H1 (cell line): ENCODE results near the gene AGGF1. TPM values are rescaled to one million over a fixed set of nuclear protein-coding genes. Genes with fewer than 3 reads are reported as not detected.

ENCODE experiments used
- CTCF ChIA-PET: fragments of 300-600 bp; sonication (Branson Sonifier 250); formaldehyde crosslinking; loops from one replicate; lab custom pipeline; 2021; ENCODE audit not compliant: partially characterized antibody; lab: Charles Lee
- POLR2A ChIA-PET: fragments of 300-600 bp; sonication (Branson Sonifier 250); formaldehyde crosslinking; loops from one replicate; lab custom pipeline; 2021; ENCODE audit warnings: inconsistent platforms; ENCODE audit not compliant: partially characterized antibody; lab: Charles Lee
- DNase-seq, 2 experiments: peaks; one replicate each; pipeline versions ENCODE4 v3.0.0 to v3.0.0-alpha.2; 2010 to 2022; ENCODE audit warnings: low spot score in 2 of 2, low read depth in 1 of 2, mixed read lengths in 1 of 2
- FAIRE-seq: peaks from 2 replicates; lab custom pipeline; 2011; peaks lifted over from hg19 to GRCh38; lab: Jason Lieb, UNC
- H2AFZ ChIP-seq: 2 replicates; pipeline ENCODE4 v1.8.1; 2012; ENCODE audit warnings: low read length, inconsistent platforms
- H2AK5ac ChIP-seq: 2 replicates; pipeline ENCODE4 v1.6.1; 2013; ENCODE audit warnings: low read depth, low read length
- H2BK120ac ChIP-seq: replicated peaks from 2 replicates; pipeline ENCODE3; 2013; ENCODE audit warnings: low read depth, low read length, inconsistent platforms
- H2BK12ac ChIP-seq: 2 replicates; pipeline ENCODE4 v1.6.1; 2013; ENCODE audit warnings: low read depth, low read length
- H2BK15ac ChIP-seq: 2 replicates; pipeline ENCODE4 v1.6.1; 2013; ENCODE audit warnings: low read length
- H2BK20ac ChIP-seq: 2 replicates; pipeline ENCODE4 v1.6.1; 2013; ENCODE audit warnings: low read length
- H2BK5ac ChIP-seq: 2 replicates; pipeline ENCODE4 v1.6.1; 2013; ENCODE audit warnings: low read depth, low read length
- H3K14ac ChIP-seq: 2 replicates; pipeline ENCODE4 v1.6.1; 2013; ENCODE audit warnings: inconsistent platforms; ENCODE audit not compliant: insufficient read length
- H3K18ac ChIP-seq: 2 replicates; pipeline ENCODE4 v1.6.1; 2013; ENCODE audit warnings: low read length; ENCODE audit errors: extremely low read depth
- H3K23ac ChIP-seq: 2 replicates; pipeline ENCODE4 v1.6.1; 2013; ENCODE audit warnings: inconsistent platforms; ENCODE audit not compliant: insufficient read length
- H3K23me2 ChIP-seq: 2 replicates; pipeline ENCODE4 v1.6.1; 2013; ENCODE audit warnings: low read depth, low read length
- H3K27ac ChIP-seq: 2 replicates; pipeline ENCODE4 v1.6.1; 2011; ENCODE audit warnings: low read depth, low read length, inconsistent platforms
- H3K27me3 ChIP-seq, 4 experiments: replicated peaks in 1 of 4; 1 replicate in 1 of 4; 2 replicates in 3 of 4; pipeline versions ENCODE4 v1.6.1 to v1.8.1; 2011 to 2013; ENCODE audit warnings: low read length in 3 of 4, mild to moderate bottlenecking in 3 of 4, inconsistent platforms in 2 of 4, mixed read lengths in 2 of 4, moderate library complexity in 1 of 4; ENCODE audit not compliant: control insufficient read depth in 3 of 4, insufficient read depth in 3 of 4; ENCODE audit errors: extremely low read depth in 1 of 4
- H3K36me3 ChIP-seq, 4 experiments: 2 replicates each; pipeline versions ENCODE4 v1.6.1 to v1.8.1; 2011 to 2013; ENCODE audit warnings: mild to moderate bottlenecking in 4 of 4, low read length in 3 of 4, moderate library complexity in 2 of 4, control low read depth in 1 of 4, inconsistent platforms in 1 of 4; ENCODE audit not compliant: insufficient read depth in 4 of 4, control insufficient read depth in 2 of 4
- H3K4ac ChIP-seq: replicated peaks from 2 replicates; pipeline ENCODE3; 2013; ENCODE audit warnings: low read length, low read depth, mixed read lengths, inconsistent platforms; ENCODE audit not compliant: insufficient read length
- H3K4me1 ChIP-seq, 4 experiments: replicated peaks in 1 of 4; 1 replicate in 1 of 4; 2 replicates in 3 of 4; pipeline versions ENCODE4 v1.6.1 to v1.8.1; 2011 to 2013; ENCODE audit warnings: low read length in 3 of 4, inconsistent platforms in 2 of 4, mixed read lengths in 1 of 4; ENCODE audit not compliant: insufficient read depth in 4 of 4, control insufficient read depth in 3 of 4
- H3K4me2 ChIP-seq, 2 experiments: 2 replicates each; pipeline versions ENCODE4 v1.6.1 to v1.8.1; 2011 to 2013; ENCODE audit warnings: low read depth in 2 of 2, low read length in 2 of 2, control low read depth in 1 of 2, inconsistent platforms in 1 of 2, mild to moderate bottlenecking in 1 of 2; ENCODE audit not compliant: insufficient read depth in 1 of 2
- H3K4me3 ChIP-seq, 4 experiments: fragments of 200-600, 300-600 bp in 1 of 4; sonication (generic), shearing (Covaris generic), sonication (Bioruptor Twin) in 1 of 4; 2 replicates each; pipeline versions ENCODE4 v1.5.1 to v1.8.1; 2011 to 2016; ENCODE audit warnings: low read length in 4 of 4, low read depth in 3 of 4, control low read depth in 2 of 4, inconsistent platforms in 2 of 4, mild to moderate bottlenecking in 2 of 4, mixed read lengths in 1 of 4, moderate library complexity in 1 of 4; ENCODE audit not compliant: insufficient read depth in 2 of 4; ENCODE audit errors: extremely low read depth in 1 of 4
- H3K56ac ChIP-seq: replicated peaks from 2 replicates; pipeline ENCODE3; 2013; ENCODE audit warnings: low read depth, mild to moderate bottlenecking, mixed read lengths, low read length, inconsistent platforms; ENCODE audit not compliant: insufficient read length
- H3K79me1 ChIP-seq: 2 replicates; pipeline ENCODE4 v1.6.1; 2013; ENCODE audit warnings: low read depth, low read length, control low read depth
- H3K79me2 ChIP-seq, 2 experiments: 2 replicates each; pipeline versions ENCODE4 v1.6.1 to v1.8.1; 2012 to 2013; ENCODE audit warnings: low read length in 2 of 2, mild to moderate bottlenecking in 2 of 2, inconsistent platforms in 1 of 2; ENCODE audit not compliant: insufficient read depth in 2 of 2, control insufficient read depth in 1 of 2
- H3K9ac ChIP-seq, 4 experiments: replicated peaks in 1 of 4; 1 replicate in 1 of 4; 2 replicates in 3 of 4; pipeline versions ENCODE4 v1.6.1 to v1.8.1; 2011 to 2013; ENCODE audit warnings: low read depth in 3 of 4, low read length in 3 of 4, control low read depth in 2 of 4, mild to moderate bottlenecking in 2 of 4, moderate library complexity in 2 of 4, inconsistent platforms in 1 of 4; ENCODE audit errors: extremely low read depth in 1 of 4
- H3K9me3 ChIP-seq, 2 experiments: 2 replicates each; pipeline versions ENCODE4 v1.6.1 to v1.8.1; 2012 to 2013; ENCODE audit warnings: mild to moderate bottlenecking in 2 of 2, moderate library complexity in 2 of 2, control low read depth in 1 of 2, inconsistent platforms in 1 of 2, low read depth in 1 of 2, low read length in 1 of 2, mixed read lengths in 1 of 2; ENCODE audit not compliant: insufficient read depth in 2 of 2
- H4K20me1 ChIP-seq, 2 experiments: replicated peaks in 1 of 2; 2 replicates each; pipeline versions ENCODE3 to v1.8.1; 2011 to 2013; ENCODE audit warnings: inconsistent platforms in 2 of 2, low read length in 2 of 2, mild to moderate bottlenecking in 1 of 2; ENCODE audit not compliant: insufficient read depth in 2 of 2, control insufficient read depth in 1 of 2
- H4K5ac ChIP-seq: 2 replicates; pipeline ENCODE4 v1.6.1; 2013; ENCODE audit warnings: low read length, low read depth, mixed read lengths, inconsistent platforms; ENCODE audit not compliant: insufficient read length
- H4K8ac ChIP-seq: 2 replicates; pipeline ENCODE4 v1.8.0; 2013; ENCODE audit warnings: mild to moderate bottlenecking, moderate library complexity, low read length, inconsistent platforms; ENCODE audit not compliant: insufficient read depth; ENCODE audit errors: extremely low read depth
- H4K91ac ChIP-seq: replicated peaks from 2 replicates; pipeline ENCODE3; 2013; ENCODE audit warnings: low read length, mixed read lengths, inconsistent platforms; ENCODE audit not compliant: insufficient read length
- BRCA1 ChIP-seq: IDR thresholded peaks from 2 replicates; pipeline ENCODE4 v1.6.1; 2012; ENCODE audit warnings: low read depth, low read length, improper control_type of control experiment
- CBX5 ChIP-seq: fragments of 300-800, 300-1000 bp; sonication (generic); IDR thresholded peaks from 2 replicates; pipeline ENCODE4 v1.7.1; 2016; ENCODE audit warnings: antibody characterized with exemption, low read length, low read depth
- CHD2 ChIP-seq: IDR thresholded peaks from 2 replicates; pipeline ENCODE4 v1.6.1; 2012; ENCODE audit warnings: low read length, improper control_type of control experiment
- MAX ChIP-seq: IDR thresholded peaks from 2 replicates; pipeline ENCODE4 v1.6.1; 2012; ENCODE audit warnings: inconsistent platforms
- SP1 ChIP-seq: IDR thresholded peaks from 2 replicates; pipeline ENCODE4 v1.6.1; 2011; ENCODE audit warnings: low read depth, low read length
- SRF ChIP-seq: IDR thresholded peaks from 2 replicates; pipeline ENCODE4 v1.6.1; 2011; ENCODE audit warnings: mild to moderate bottlenecking, low read depth, low read length, moderate library complexity
- TAF7 ChIP-seq: optimal IDR thresholded peaks from 2 replicates; pipeline ENCODE3; 2011; ENCODE audit warnings: low read depth, mild to moderate bottlenecking, inconsistent platforms, low read length, moderate library complexity, borderline replicate concordance
- WGBS, 2 experiments: shearing (Covaris generic) in 1 of 2; methylation state at CpG; one replicate each; pipeline versions ENCODE4 v1.1.6 to v1.1.7; 2013 to 2015; ENCODE audit warnings: low lambda C conversion rate in 2 of 2, mixed read lengths in 2 of 2, inconsistent platforms in 1 of 2, low coverage in 1 of 2, missing lambda C conversion rate in 1 of 2; ENCODE audit not compliant: insufficient replicate concordance in 2 of 2, insufficient coverage in 1 of 2, insufficient read length in 1 of 2; ENCODE audit errors: extremely low coverage in 1 of 2, missing lambda C conversion rate in 1 of 2; 5-methylcytosine and 5-hydroxymethylcytosine counted together
- polyA plus RNA-seq, 7 experiments: library from polyadenylated mRNA; depleted of rRNA in 3 of 7; stranded (reverse) in 5 of 7; unstranded in 2 of 7; fragments of >200 nt in 5 of 7; fragments of 200-250 nt in 2 of 7; gene quantifications; 1 replicate in 5 of 7; 2 replicates in 1 of 7; 4 replicates in 1 of 7; pipeline versions ENCODE4 v1.2.1 to v1.2.3, GENCODE V29; 2011 to 2013; ENCODE audit warnings: missing spikeins in 2 of 7, mixed read lengths in 2 of 7
- total RNA-seq: library from RNA; stranded (reverse); fragmentation: NEBNext Ultra II Directional; extraction: Animal tissue kit (Norgen Biotek cat#: 25700); gene quantifications from 2 replicates; pipeline ENCODE4 v1.2.1, GENCODE V29; 2021
- TF ChIP-seq, protein P1 (sequence below): IDR thresholded peaks from 2 replicates; pipeline ENCODE4 v1.6.1; 2012; ENCODE audit warnings: inconsistent platforms

Gene AGGF1
- total and polyA plus RNA-seq, 2 of the 8 experiments (the other 6 are each of a cell fraction or from before 2014, with no cell fraction given): 7.3 to 19.0 TPM

DNA sequence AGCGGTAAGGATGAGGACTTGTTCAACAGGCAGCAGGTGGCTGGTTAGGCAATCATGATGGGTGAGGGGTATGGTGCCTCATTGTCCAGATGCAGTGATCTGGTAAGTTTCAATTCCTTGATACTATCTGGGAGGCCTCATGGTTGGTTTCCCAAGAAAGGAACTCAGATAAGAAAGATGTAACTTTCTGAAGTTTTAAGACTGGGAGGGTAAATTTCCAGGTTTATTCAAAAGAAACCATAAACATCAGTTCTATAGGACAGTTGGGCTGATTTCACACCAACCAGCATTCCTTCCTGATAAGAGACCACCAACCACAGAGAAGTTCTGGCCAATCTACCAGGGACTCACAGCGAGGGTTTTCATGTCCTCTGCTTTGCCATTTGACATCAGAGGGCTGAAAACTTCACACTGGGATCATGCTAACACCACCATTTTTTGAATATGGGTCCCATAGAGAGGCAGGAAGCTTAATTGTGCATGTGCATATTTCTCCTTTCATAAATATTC lies 773 bp upstream of the AGGF1 start:
- peak overlapping the region in 1 of 4 experiments; percentile 76; a peak in 1 of 8 replicates for H3K4me3 ChIP-seq
- no peak overlapping the region for H2BK12ac ChIP-seq
- CTCF ChIA-PET: interaction anchor here (1.2 to 1.9 kb wide), 3 partner anchors 48 to 115 kb away, joined by 3 to 5 read pairs (median 4); no protein-coding TSS in a partner anchor
- no peak overlapping the region for H4K8ac ChIP-seq
- WGBS, 2 experiments: 94% methylated on average over 2 of the region's 2 CpGs; no CpG with 5 or more reads in 1 of the 2 experiments
- peaks cover 5% of the 10 kb centered on the region; the same call in 1 of the 2 replicates for H3K23me2 ChIP-seq
- H3K18ac ChIP-seq: no peak overlapping the region
- H3K36me3 ChIP-seq: peaks cover 0 to 3% (median 1%) of the 10 kb centered on the region in 4 experiments; a peak in 2 of 8 replicates
- H3K9ac ChIP-seq: no peak overlapping the region
- peaks cover 0 to 7% (median 3%) of the 10 kb centered on the region in 4 experiments; a peak in 4 of 7 replicates for H3K27me3 ChIP-seq
- no peak overlapping the region for H2AK5ac ChIP-seq
- TF ChIP-seq SRF (no peak), CHD2 (no peak), TAF7 (no peak), CBX5 (no peak), SP1 (no peak), BRCA1 (no peak), MAX (no peak)
- TF ChIP-seq, protein P1, sequence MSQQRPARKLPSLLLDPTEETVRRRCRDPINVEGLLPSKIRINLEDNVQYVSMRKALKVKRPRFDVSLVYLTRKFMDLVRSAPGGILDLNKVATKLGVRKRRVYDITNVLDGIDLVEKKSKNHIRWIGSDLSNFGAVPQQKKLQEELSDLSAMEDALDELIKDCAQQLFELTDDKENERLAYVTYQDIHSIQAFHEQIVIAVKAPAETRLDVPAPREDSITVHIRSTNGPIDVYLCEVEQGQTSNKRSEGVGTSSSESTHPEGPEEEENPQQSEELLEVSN: no peak
- POLR2A ChIA-PET: interaction anchor here (1.5 to 1.9 kb wide), 5 partner anchors 11 to 225 kb away, joined by 3 to 17 read pairs (median 4); partner anchors contain the start of gene ZBED3
- no peak overlapping the region for H2AFZ ChIP-seq
- no peak overlapping the region for H3K4ac ChIP-seq
- H3K79me1 ChIP-seq: no peaks in the 10 kb centered on the region; the same call in 1 of the 2 replicates
- no peak overlapping the region for H3K23ac ChIP-seq
- H3K14ac ChIP-seq: no peak overlapping the region
- no peak overlapping the region for H3K27ac ChIP-seq
- no peak overlapping the region for H3K56ac ChIP-seq
- FAIRE-seq (no peak), DNase-seq (no peak)
- peaks cover 2 to 4% of the 10 kb centered on the region in 2 experiments for H4K20me1 ChIP-seq
- H2BK20ac ChIP-seq: no peak overlapping the region
- no peak overlapping the region for H2BK5ac ChIP-seq
- peaks cover 17 to 18% of the 10 kb centered on the region in 2 experiments for H3K9me3 ChIP-seq
- peaks cover 0 to 7% (median 0%) of the 10 kb centered on the region in 4 experiments; a peak in 1 of 7 replicates for H3K4me1 ChIP-seq
- H2BK15ac ChIP-seq: no peak overlapping the region
- H4K91ac ChIP-seq: no peak overlapping the region
- no peak overlapping the region for H4K5ac ChIP-seq
- no peaks in the 10 kb centered on the region for H3K79me2 ChIP-seq
- no peak overlapping the region for H2BK120ac ChIP-seq
- H3K4me2 ChIP-seq: peak overlapping the region in 1 of 2 experiments; percentile 66; a peak in 1 of 4 replicates
